HK-2 (cell line): ENCODE results near the gene DGKG.
A peak's percentile ranks its signal among the peaks of the same experiment; 100 is the strongest.

Experiments
- DNase-seq: peaks from one replicate; pipeline ENCODE4 v3.0.0-alpha.2; 2018; ENCODE audit not compliant: unreplicated experiment

DGKG gene

GRCh38 chr3:186109897-186110803 lies 251.9 kb downstream of the DGKG start:
- peak; percentile 21 for DNase-seq

GRCh38 chr3:186108941-186109865 lies 252.8 kb downstream of the DGKG start, which contains the start of gene ETV5:
ETV5 (minus strand) TSS chr3:186109089; CDS start chr3:186105868, 3,221 bp downstream.
- peak; percentile 100 for DNase-seq

GRCh38 chr3:186108106-186108940 lies 253.7 kb downstream of the DGKG start:
- DNase-seq: peak; percentile 58

DNA sequence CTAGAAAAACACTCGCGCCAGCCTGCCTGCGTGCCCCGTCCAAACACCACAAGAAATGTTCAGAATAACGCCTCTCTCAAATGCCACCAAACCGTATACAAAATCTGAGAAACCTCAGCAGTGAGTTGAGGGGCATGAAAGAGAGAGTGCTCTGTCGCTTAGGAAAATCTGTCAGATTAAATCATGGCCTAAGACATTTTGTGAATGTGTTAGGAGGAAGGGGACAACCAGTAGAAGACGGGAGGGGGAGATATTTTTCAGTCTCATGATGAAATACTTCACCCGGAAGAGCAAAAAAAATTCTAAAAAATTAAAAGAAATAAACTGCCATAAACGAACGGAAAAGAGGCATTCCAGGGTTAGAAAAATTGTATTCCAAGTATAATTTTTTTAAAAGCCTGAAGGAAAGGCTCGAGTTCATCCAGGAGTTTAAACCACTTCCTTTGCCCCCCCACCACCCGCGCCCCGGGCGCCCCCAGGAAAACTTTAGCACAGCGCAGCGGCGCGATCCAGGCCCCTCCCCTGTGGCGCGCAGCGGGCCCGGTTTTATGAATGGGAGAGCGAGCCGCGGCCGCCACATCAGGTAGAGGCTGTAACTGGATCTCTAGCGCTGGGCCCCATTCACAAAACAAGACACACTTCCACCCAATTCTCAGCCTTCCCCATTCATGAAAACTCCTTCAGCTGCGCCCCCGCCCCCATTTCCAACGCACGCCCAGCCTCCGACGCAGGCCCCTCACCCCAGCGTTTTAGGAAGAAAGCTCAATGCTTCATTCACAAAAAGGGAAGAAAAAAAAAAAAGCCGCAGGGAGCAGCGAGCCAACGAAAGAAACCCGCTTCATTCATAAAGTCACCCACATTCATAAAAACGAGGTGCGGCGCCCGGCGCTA lies 254.6 kb downstream of the DGKG start:
- peak; percentile 71 for DNase-seq

DNA sequence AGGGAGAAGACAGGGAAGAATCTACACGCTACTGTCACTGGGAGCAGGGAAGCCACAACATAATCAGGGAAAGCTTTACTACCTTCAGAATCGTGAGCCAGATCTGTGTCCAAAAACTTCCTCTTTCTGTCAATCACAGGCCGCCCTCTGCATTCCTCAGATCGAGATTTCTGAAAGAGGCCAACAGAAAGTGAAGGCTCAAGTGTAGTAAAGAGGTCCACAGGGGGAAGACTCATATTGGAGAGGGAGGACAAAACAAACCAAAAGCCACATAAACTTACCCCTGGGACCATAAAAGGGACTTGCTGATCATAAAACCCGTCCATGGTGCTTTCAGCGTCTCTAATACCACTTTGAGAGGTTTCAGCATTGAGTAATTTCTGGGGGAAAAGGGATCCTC lies 256.5 kb downstream of the DGKG start:
- no peak for DNase-seq

GRCh38 chr3:186102687-186103086 lies 259.3 kb downstream of the DGKG start:
- DNase-seq: no peak

GRCh38 chr3:186100398-186100797 lies 261.6 kb downstream of the DGKG start:
- no peak for DNase-seq

DNA sequence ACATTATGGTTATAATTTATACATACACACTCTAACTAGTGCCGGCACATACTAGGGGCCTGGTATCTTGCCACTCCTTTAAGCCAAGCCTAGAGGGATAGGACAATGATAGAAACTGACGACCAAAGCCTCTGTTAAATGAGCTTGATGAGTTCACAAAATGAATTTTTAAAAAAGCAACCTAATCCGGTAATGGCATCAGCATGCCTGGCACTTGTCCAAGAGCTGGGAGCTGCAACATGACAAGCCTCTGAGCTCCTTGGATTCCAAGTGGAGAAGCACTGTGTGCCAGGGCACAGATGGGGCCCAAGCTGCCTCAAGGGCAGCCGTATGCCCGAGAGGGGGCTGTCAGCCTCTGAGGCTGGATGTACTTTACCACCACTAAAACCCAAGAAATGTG lies 262.9 kb downstream of the DGKG start:
- no peak for DNase-seq

GRCh38 chr3:186098740-186099139 lies 263.3 kb downstream of the DGKG start:
- DNase-seq: no peak

GRCh38 chr3:186097663-186098451 lies 264.2 kb downstream of the DGKG start:
- peak; percentile 40 for DNase-seq

DNA sequence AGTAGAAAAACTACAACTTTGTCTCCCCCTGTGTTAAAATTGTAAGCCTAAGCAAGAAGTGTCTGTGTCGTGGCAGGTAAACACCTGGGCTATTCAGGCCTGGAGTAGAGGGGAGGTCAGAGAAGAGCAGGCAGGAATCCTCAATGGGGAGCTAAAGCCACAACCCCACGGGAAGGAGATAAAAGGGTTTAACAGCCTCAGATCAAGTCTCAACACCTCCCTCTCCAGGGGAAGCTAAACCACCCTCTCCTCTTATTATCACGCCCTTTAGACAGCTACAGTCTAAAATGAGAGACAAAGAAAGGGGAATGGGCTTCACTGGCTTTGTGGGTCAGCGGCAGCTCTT lies 264.7 kb downstream of the DGKG start:
- DNase-seq: no peak
